Chondrocyte (in vitro differentiated cells): ENCODE measurements around the gene RAD54L2. TPM values are rescaled to one million over a fixed set of nuclear protein-coding genes. Genes with fewer than 3 reads are reported as not detected.
A peak's percentile ranks its signal among the peaks of the same experiment; 100 is the strongest.
"Not testable (repeated sequence)": the region's sequence is repeated elsewhere in the genome, so short reads cannot be mapped to it uniquely, and the experiment has no call there.

Experiments
- DNase-seq: peaks from one replicate; pipeline ENCODE4 v3.0.0; 2021; ENCODE audit warnings: mixed read lengths, low spot score
- H3K27ac Mint-ChIP-seq: one replicate; pipeline ENCODE4 v1.8.0; 2021; ENCODE audit warnings: mild to moderate bottlenecking, moderate library complexity, mixed read lengths; ENCODE audit not compliant: unreplicated experiment
- H3K27me3 Mint-ChIP-seq: 2 replicates; pipeline ENCODE4 v1.8.0; 2021; ENCODE audit warnings: low read depth, mixed read lengths
- H3K36me3 Mint-ChIP-seq: 2 replicates; pipeline ENCODE4 v1.8.0; 2021; ENCODE audit warnings: low read depth, mixed read lengths
- H3K4me1 Mint-ChIP-seq: 2 replicates; pipeline ENCODE4 v1.8.0; 2021; ENCODE audit warnings: low read depth, mild to moderate bottlenecking, mixed read lengths
- H3K4me3 Mint-ChIP-seq: one replicate; pipeline ENCODE4 v1.8.0; 2021; ENCODE audit warnings: mild to moderate bottlenecking, moderate library complexity, mixed read lengths; ENCODE audit not compliant: unreplicated experiment
- H3K9me3 Mint-ChIP-seq: 2 replicates; pipeline ENCODE4 v1.8.0; 2021; ENCODE audit warnings: low read depth, mixed read lengths
- CTCF ChIP-seq: fragments of 200-600 bp; sonication (generic); IDR thresholded peaks from 2 replicates; pipeline ENCODE4 v1.5.0; 2021; ENCODE audit warnings: antibody characterized with exemption, mild to moderate bottlenecking, moderate library complexity
- total RNA-seq: library from RNA; stranded (reverse); gene quantifications from 3 replicates; pipeline ENCODE4 v1.2.1, GENCODE V29; 2021

The RAD54L2 gene
- total RNA-seq, 1 donor from 2014 or later = 20.4 TPM

DNA sequence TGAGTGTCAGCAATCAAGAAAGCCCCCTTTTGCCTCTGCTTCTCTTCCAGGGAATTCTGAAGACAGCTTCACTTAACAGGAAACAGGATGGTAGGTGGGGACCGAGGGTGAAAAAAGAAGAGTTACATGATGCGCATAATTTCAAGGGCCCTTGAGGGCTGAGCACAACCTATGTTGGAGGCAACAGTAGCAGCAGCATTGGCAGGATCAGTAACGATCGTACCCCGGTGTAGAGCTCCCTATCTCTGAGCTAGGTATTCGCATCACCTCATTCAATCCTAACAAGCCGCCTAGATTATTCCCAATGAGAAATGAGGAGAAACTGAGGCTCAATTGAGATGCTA lies 432 bp upstream of the RAD54L2 start:
- Mint-ChIP-seq H3K9me3 (no peaks in the 10 kb centered on the region), H3K27me3 (no peaks in the 10 kb centered on the region), H3K4me1 (peaks cover 34% of the 10 kb centered on the region), H3K27ac (peak overlapping the region; percentile 79), H3K4me3 (peak overlapping the region; percentile 80), H3K36me3 (no peaks in the 10 kb centered on the region)
- no peak for DNase-seq
- no peak for TF ChIP-seq CTCF

GRCh38 chr3:51539291-51539941 lies 897 bp downstream of the RAD54L2 start:
- H3K36me3 Mint-ChIP-seq = peaks cover 2% of the 10 kb centered on the region
- H3K4me3 Mint-ChIP-seq = peak overlapping the region; percentile 79
- H3K9me3 Mint-ChIP-seq = no peaks in the 10 kb centered on the region
- TF ChIP-seq CTCF = no peak
- no peak for DNase-seq
- H3K27me3 Mint-ChIP-seq = no peaks in the 10 kb centered on the region
- H3K4me1 Mint-ChIP-seq = peaks cover 34% of the 10 kb centered on the region
- peak overlapping the region; percentile 92 for H3K27ac Mint-ChIP-seq

DNA sequence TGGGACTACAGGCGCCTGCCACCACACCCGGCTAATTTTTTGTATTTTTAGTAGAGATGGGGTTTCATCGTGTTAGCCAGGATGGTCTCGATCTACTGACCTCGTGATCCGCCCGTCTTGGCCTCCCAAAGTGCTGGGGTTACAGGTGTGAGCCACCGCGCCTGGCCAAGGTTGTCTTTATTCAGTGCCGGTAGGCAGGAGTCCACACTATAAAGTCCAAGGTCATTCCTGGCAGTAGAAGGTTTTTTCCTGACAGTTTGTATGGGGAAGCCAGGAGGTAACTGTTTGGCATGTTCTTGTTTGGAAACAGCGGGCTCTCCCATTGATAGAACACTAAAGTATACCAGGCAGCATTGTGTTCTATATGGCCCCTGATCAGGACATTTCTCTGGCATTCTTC lies 4.1 kb downstream of the RAD54L2 start:
- not testable (repeated sequence) for H3K4me3 Mint-ChIP-seq, H3K36me3 Mint-ChIP-seq, H3K27ac Mint-ChIP-seq, H3K9me3 Mint-ChIP-seq, H3K27me3 Mint-ChIP-seq, DNase-seq
- H3K4me1 Mint-ChIP-seq = peaks cover 32% of the 10 kb centered on the region

- TF ChIP-seq CTCF = no peak
- H3K4me3 Mint-ChIP-seq = no peak overlapping the region
- H3K9me3 Mint-ChIP-seq = no peaks in the 10 kb centered on the region
- no peaks in the 10 kb centered on the region for H3K27me3 Mint-ChIP-seq
- H3K36me3 Mint-ChIP-seq = peaks cover 2% of the 10 kb centered on the region
- peaks cover 25% of the 10 kb centered on the region for H3K4me1 Mint-ChIP-seq
- no peak overlapping the region for H3K27ac Mint-ChIP-seq
- no peak for DNase-seq
These were observed 5.7 kb downstream of the RAD54L2 start for GRCh38 chr3:51544011-51544775.

DNA sequence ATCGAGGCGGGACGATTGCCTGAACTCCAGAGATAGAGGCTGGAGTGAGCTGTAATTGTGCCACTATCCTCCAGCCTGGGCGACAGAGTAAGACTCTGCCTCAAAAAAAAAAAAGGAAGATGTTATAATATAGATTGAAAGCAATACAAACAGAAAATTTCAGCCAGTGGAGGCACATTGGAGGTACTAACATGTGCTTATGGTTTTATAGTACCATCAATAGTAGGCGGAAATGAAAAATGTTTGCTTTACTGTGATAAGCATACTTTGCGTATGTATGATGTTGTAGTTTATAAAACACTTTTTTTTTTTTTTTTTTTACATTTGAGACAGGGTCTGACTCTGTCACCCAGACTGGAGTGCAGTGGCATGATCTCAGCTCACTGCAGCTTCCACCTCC lies 8.8 kb downstream of the RAD54L2 start:
- no peaks in the 10 kb centered on the region for H3K9me3 Mint-ChIP-seq
- no peak for TF ChIP-seq CTCF
- H3K27ac Mint-ChIP-seq = no peak overlapping the region
- no peak for DNase-seq
- H3K4me3 Mint-ChIP-seq = no peak overlapping the region
- H3K4me1 Mint-ChIP-seq = no peaks in the 10 kb centered on the region
- no peaks in the 10 kb centered on the region for H3K27me3 Mint-ChIP-seq
- peaks cover 3% of the 10 kb centered on the region for H3K36me3 Mint-ChIP-seq
